Measurements from ENCODE around the gene ARL5B.

- TF ChIP-seq CTCF (IDR thresholded peaks at IDR 0.05) (no peak), POLR2A (IDR thresholded peaks at IDR 0.05) (no peak)
Measured at GRCh38 chr10:18660816-18661431, 1.7 kb downstream of the ARL5B start.

All from testis (tissue), 2 donors.